Naive thymus-derived CD4-positive, alpha-beta T cell (primary cell): ENCODE results near the gene WSCD2. TPM values are rescaled to one million over a fixed set of nuclear protein-coding genes. Genes with fewer than 3 reads are reported as not detected.
A peak's percentile ranks its signal among the peaks of the same experiment; 100 is the strongest.

Experiments
- ATAC-seq: fragments of 150-1000 bp; cut with Tn5 transposase; 2 replicates; pipeline ENCODE4 v1.10.0; 2021; ENCODE audit warnings: mild to moderate bottlenecking, moderate library complexity
- CTCF ChIA-PET: fragments of 350-600 bp; sonication (Branson Sonifier 250); formaldehyde crosslinking; loops from one replicate; lab custom pipeline; 2021; ENCODE audit warnings: antibody characterized with exemption; lab: Charles Lee
- POLR2A ChIA-PET: fragments of 350-600 bp; sonication (Branson Sonifier 250); formaldehyde crosslinking; loops from one replicate; lab custom pipeline; 2021; ENCODE audit warnings: antibody characterized with exemption, inconsistent platforms; lab: Charles Lee
- DNase-seq, 9 donors: peaks; one replicate each; pipeline versions ENCODE4 v3.0.0 to v3.0.0-alpha.2; 2020 to 2022; ENCODE audit warnings: mixed read lengths in 1 of 9
- H3K27ac ChIP-seq: one replicate; pipeline ENCODE4 v1.7.0; 2013; ENCODE audit warnings: mild to moderate bottlenecking, low read depth, low read length, moderate library complexity
- H3K27me3 ChIP-seq, 2 donors: one replicate each; pipeline ENCODE4 v1.7.0; 2013; ENCODE audit warnings: low read length in 2 of 2, mild to moderate bottlenecking in 2 of 2, moderate library complexity in 2 of 2; ENCODE audit not compliant: control insufficient read depth in 2 of 2, insufficient read depth in 2 of 2
- H3K36me3 ChIP-seq, 3 experiments: 1 replicate in 2 of 3; 2 replicates in 1 of 3; pipeline ENCODE4 v1.7.0; 2013; ENCODE audit warnings: low read length in 3 of 3, mild to moderate bottlenecking in 3 of 3, moderate library complexity in 1 of 3; ENCODE audit not compliant: insufficient read depth in 3 of 3, control insufficient read depth in 2 of 3
- H3K4me1 ChIP-seq, 2 donors: one replicate each; pipeline ENCODE4 v1.7.0; 2013; ENCODE audit warnings: low read length in 2 of 2, mild to moderate bottlenecking in 2 of 2, moderate library complexity in 1 of 2; ENCODE audit not compliant: control insufficient read depth in 2 of 2, insufficient read depth in 2 of 2
- H3K4me3 ChIP-seq: 2 replicates; pipeline ENCODE4 v1.7.0; 2013; ENCODE audit warnings: mild to moderate bottlenecking, low read length
- H3K9me3 ChIP-seq, 3 experiments: 1 replicate in 2 of 3; 2 replicates in 1 of 3; pipeline ENCODE4 v1.7.0; 2013; ENCODE audit warnings: low read length in 3 of 3; ENCODE audit not compliant: control insufficient read depth in 2 of 3
- H3K27ac Mint-ChIP-seq, 9 donors: one replicate each; pipeline ENCODE4 v1.8.0; 2020 to 2022; ENCODE audit warnings: mixed read lengths in 9 of 9, mild to moderate bottlenecking in 8 of 9, moderate library complexity in 5 of 9, inconsistent platforms in 2 of 9
- H3K27me3 Mint-ChIP-seq, 5 donors: one replicate each; pipeline ENCODE4 v1.8.0; 2021 to 2022; ENCODE audit warnings: mixed read lengths in 5 of 5, mild to moderate bottlenecking in 1 of 5
- H3K36me3 Mint-ChIP-seq, 5 donors: one replicate each; pipeline ENCODE4 v1.8.0; 2020 to 2022; ENCODE audit warnings: mixed read lengths in 5 of 5, mild to moderate bottlenecking in 3 of 5, inconsistent platforms in 1 of 5
- H3K4me1 Mint-ChIP-seq, 7 donors: one replicate each; pipeline ENCODE4 v1.8.0; 2020 to 2022; ENCODE audit warnings: mixed read lengths in 7 of 7, mild to moderate bottlenecking in 3 of 7, inconsistent platforms in 1 of 7
- H3K4me3 Mint-ChIP-seq, 10 donors: one replicate each; pipeline ENCODE4 v1.8.0; 2020 to 2022; ENCODE audit warnings: mild to moderate bottlenecking in 10 of 10, mixed read lengths in 10 of 10, moderate library complexity in 6 of 10, inconsistent platforms in 2 of 10
- H3K9me3 Mint-ChIP-seq, 11 donors: one replicate each; pipeline ENCODE4 v1.8.0; 2020 to 2022; ENCODE audit warnings: mixed read lengths in 11 of 11, mild to moderate bottlenecking in 4 of 11, inconsistent platforms in 1 of 11, moderate library complexity in 1 of 11
- intact Hi-C, 2 donors: fragments of 100-400 bp; cut with micrococcal nuclease; formaldehyde crosslinking; loops; one replicate each; pipeline ENCODE4 v1.15.1; 2023
- polyA plus RNA-seq, 2 donors: library from polyadenylated mRNA; unstranded; fragments of 300-500 nt; fragmentation: Illumina TruSeq; gene quantifications; one replicate each; pipeline ENCODE4 v1.2.3, GENCODE V29; 2021
- total RNA-seq, 6 experiments: library from RNA in 5 of 6; stranded (reverse) in 5 of 6; gene quantifications; 1 replicate in 5 of 6; 2 replicates in 1 of 6; pipeline ENCODE4 v1.2.3 and lab custom pipeline; 2021 to 2026

Gene WSCD2
- total and polyA plus RNA-seq, 7 experiments from 2014 or later: not detected

DNA sequence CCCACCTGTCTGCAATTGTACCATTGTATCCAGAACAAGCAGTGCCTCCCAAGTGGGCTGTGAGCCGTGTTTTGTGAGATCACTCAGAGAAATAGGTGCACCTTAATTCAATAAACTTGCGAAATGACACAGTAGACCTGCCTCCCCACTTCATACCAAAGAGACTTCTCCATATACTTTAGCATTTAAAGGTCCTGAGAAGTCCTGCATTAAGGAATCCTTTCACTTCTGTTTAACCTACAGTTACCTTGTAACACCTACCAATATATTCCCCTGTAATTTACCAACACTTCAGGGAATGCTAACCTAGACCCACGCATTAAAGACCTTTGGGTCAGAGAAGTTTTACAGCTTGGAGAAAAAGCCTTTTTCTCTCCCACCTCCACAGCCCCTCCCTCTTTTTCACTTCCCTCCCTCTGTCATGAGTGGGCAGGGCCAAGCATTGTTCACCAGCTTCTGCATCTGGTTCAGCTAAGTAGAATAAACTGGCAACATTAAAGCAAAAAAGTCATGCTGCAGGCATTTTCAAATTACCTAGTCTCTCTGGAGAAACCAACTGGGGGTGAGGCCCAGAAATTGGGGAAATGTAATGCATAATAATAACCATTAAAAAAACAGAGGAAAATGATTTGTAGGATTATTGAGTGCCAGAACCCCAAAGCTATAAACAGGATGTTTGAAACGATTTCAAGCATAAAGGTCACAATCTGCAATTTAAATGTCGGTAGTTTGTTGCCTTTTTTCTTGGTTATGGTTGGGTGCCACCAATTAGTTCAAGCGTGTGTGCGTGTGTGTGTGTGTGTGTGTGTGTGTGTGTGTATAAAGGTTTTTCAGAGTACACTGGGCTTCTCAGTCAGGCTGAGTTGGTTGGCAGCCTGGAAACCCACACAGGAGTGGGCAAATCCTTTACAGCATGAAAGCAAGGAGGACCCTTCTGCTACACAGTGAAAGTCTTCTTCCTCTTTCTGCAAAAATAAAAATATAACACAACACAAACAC, 13.7 kb upstream of the WSCD2 start:
- no peak overlapping the region for H3K4me3 ChIP-seq
- Mint-ChIP-seq H3K27me3 (peaks cover 6 to 41% (median 28%) of the 10 kb centered on the region in 5 donors), H3K27ac (no peak overlapping the region), H3K9me3 (peaks cover 0 to 8% (median 2%) of the 10 kb centered on the region in 11 donors), H3K4me3 (no peak overlapping the region), H3K4me1 (peaks cover 0 to 9% (median 3%) of the 10 kb centered on the region in 7 donors), H3K36me3 (peaks cover 0 to 3% (median 0%) of the 10 kb centered on the region in 5 donors)
- ATAC-seq (no peak), DNase-seq (no peak)
- ChIA-PET CTCF (no interaction called here), POLR2A (no interaction called here)
- H3K36me3 ChIP-seq: no peaks in the 10 kb centered on the region
- intact Hi-C loops: no loop called here
- no peak overlapping the region for H3K27ac ChIP-seq
- no peaks in the 10 kb centered on the region for H3K4me1 ChIP-seq
- no peaks in the 10 kb centered on the region for H3K27me3 ChIP-seq
- no peaks in the 10 kb centered on the region for H3K9me3 ChIP-seq

DNA sequence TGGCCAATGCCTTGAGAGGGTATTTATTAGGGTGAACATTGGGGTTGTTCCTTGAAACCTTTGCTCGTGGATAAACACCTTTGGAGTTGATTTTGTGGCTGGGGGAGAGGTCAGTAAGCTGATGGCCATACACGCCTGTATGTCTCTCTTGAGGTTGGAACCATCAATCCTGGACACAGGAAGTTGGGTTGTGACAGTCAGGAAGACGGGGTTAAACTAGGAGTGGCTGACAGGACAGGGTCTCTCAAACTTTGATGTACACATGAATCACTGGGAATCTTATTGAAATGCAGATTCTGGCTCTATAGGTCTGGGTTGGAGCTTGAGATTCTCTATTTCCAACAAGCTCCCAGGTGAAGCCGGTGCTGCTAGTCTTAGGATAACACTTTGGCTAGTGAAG, 12.8 kb upstream of the WSCD2 start:
- intact Hi-C loops: no loop called here
- Mint-ChIP-seq H3K27ac (no peak overlapping the region), H3K9me3 (peaks cover 0 to 10% (median 4%) of the 10 kb centered on the region in 11 donors), H3K27me3 (peaks cover 6 to 41% (median 25%) of the 10 kb centered on the region in 5 donors), H3K4me1 (peaks cover 0 to 9% (median 3%) of the 10 kb centered on the region in 7 donors), H3K4me3 (no peak overlapping the region), H3K36me3 (peaks cover 0 to 5% (median 0%) of the 10 kb centered on the region in 5 donors)
- ATAC-seq: no peak
- H3K36me3 ChIP-seq: no peaks in the 10 kb centered on the region
- no peak overlapping the region for H3K4me3 ChIP-seq
- CTCF ChIA-PET: no interaction called here
- no peak for DNase-seq
- H3K9me3 ChIP-seq: no peaks in the 10 kb centered on the region
- no peaks in the 10 kb centered on the region for H3K27me3 ChIP-seq
- no peak overlapping the region for H3K27ac ChIP-seq
- no peaks in the 10 kb centered on the region for H3K4me1 ChIP-seq
- POLR2A ChIA-PET: no interaction called here

DNA sequence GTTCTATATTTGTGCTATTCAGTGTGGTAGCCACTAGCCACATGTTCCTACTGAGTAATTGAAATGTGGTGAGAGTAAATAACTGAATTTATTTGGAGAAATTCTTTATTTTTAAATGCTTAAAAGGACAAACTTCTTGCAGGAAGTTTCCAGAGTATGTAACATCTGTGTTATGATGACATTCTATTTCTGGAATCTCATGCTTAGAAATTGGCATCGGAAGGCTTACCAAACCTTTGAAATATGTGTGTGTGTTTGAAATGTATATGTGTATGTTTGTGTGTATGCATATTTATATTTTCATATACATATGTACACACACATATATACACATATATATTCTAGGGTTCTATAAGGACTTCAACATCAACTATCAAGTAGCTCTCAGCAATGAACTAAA, 12.4 kb upstream of the WSCD2 start:
- Histone ChIP-seq H3K9me3 (no peaks in the 10 kb centered on the region), H3K27me3 (no peaks in the 10 kb centered on the region), H3K4me3 (no peak overlapping the region), H3K36me3 (no peaks in the 10 kb centered on the region), H3K4me1 (no peaks in the 10 kb centered on the region), H3K27ac (no peak overlapping the region)
- Mint-ChIP-seq H3K27me3 (peaks cover 6 to 43% (median 25%) of the 10 kb centered on the region in 5 donors), H3K4me1 (peaks cover 0 to 9% (median 3%) of the 10 kb centered on the region in 7 donors), H3K4me3 (no peak overlapping the region), H3K36me3 (peaks cover 0 to 5% (median 0%) of the 10 kb centered on the region in 5 donors), H3K27ac (no peak overlapping the region), H3K9me3 (peaks cover 0 to 10% (median 4%) of the 10 kb centered on the region in 11 donors)
- POLR2A ChIA-PET: no interaction called here
- DNase-seq (no peak), ATAC-seq (no peak)
- CTCF ChIA-PET: no interaction called here
- intact Hi-C loops: no loop called here

DNA sequence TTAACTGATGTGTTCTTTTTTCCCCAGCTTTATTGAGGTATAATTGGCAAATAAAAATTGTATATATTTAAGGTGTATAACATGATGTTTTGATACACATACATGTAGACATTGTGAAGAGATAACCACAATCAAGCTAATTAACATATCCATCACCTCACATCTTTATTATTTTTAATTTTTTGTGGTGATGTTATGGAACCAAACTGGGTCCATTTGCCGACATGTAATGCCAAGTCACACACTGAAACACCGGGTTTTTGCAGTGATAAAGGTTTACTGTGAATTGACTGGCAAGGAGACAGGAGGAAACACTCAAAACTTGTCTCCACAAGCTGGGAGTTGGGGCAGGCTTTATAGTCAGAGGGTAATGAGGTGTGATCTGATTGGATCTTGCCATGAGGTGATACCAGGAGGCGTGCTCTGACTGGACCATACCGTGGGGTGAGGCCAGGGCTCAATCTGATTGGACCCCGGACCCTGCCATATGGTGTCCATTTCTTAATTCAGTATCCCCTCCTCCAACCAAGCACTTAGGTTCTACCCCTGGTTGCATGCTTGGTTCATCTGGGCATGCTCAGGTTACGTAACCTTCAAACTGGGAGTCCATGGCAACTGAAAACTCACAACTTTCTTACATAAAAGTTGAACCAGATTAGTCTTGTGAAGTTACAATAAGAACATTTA, 11.8 kb upstream of the WSCD2 start:
- intact Hi-C loops: no loop called here
- no peaks in the 10 kb centered on the region for H3K27me3 ChIP-seq
- H3K4me3 ChIP-seq: no peak overlapping the region
- ChIA-PET POLR2A (no interaction called here), CTCF (no interaction called here)
- H3K27ac ChIP-seq: no peak overlapping the region
- peaks cover 0 to 14% (median 4%) of the 10 kb centered on the region in 11 donors for H3K9me3 Mint-ChIP-seq
- H3K4me3 Mint-ChIP-seq: no peak overlapping the region
- H3K36me3 Mint-ChIP-seq: peaks cover 0 to 5% (median 0%) of the 10 kb centered on the region in 5 donors
- no peak for DNase-seq
- ATAC-seq: no peak
- H3K27me3 Mint-ChIP-seq: peaks cover 6 to 37% (median 22%) of the 10 kb centered on the region in 5 donors
- peaks cover 0 to 9% (median 3%) of the 10 kb centered on the region in 7 donors for H3K4me1 Mint-ChIP-seq
- no peak overlapping the region for H3K27ac Mint-ChIP-seq
- no peaks in the 10 kb centered on the region for H3K36me3 ChIP-seq
- no peaks in the 10 kb centered on the region for H3K9me3 ChIP-seq
- H3K4me1 ChIP-seq: no peaks in the 10 kb centered on the region

DNA sequence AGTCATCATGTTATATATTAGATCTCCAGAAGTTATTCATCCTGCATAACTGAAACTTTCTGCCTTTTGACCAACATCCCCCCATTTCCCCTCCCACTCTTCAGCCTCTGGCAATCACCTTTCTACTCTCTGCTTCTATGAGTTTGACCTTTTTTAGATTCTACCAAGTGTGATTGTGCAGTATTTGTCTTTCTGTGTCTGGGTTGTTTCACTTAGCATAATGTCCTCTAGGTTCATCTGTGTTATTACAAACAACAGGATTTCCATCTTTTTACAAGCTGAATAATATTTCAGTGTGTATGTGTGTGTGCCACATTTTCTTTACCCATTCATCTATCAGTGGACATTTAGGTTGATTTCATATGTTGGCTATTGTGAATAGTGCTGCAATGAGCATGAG, 11.2 kb upstream of the WSCD2 start:
- H3K4me1 ChIP-seq: no peaks in the 10 kb centered on the region
- peaks cover 0 to 9% (median 3%) of the 10 kb centered on the region in 7 donors for H3K4me1 Mint-ChIP-seq

DNA sequence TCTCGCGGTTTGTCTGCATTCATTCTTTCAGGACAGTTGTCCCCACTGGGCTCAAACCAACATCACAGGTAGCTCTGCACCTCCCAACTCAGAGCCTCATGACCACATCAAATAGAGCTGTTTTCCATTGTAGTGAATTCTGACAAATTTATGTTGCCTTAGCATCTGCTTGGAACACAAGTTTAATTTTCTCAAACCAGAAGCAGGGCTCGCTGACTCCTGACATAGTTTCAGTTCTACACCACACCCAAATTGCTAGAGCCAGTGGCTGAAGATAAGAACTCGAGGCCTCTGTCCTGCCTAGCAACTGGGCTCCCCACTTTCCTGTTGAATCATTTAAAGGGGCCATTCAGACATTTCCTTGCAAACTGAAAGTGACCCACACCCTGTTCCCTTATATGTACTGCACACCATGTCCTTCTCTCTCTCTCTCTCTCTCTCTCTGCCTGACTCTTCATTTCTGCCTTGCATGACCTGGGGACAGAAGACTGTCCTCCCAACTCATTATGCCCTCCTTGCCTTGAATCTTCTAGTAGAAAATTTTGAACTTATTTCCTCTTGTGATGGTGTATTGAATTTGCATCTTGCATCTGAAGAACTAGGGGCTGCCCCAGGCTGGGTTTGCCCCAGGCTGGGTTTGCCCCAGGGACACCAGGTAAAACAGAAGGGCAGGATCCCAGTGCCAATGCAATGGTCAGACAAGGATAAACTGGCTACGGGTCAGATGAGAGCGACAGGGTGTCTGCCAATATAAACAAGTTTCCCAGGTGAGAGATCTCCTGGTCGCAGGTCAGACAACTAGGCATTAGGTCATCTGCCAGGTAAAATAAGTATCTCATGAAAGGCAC, 9.7 kb upstream of the WSCD2 start:
- Histone ChIP-seq H3K4me3 (no peak overlapping the region), H3K27ac (no peak overlapping the region), H3K27me3 (no peaks in the 10 kb centered on the region), H3K9me3 (no peaks in the 10 kb centered on the region), H3K36me3 (no peaks in the 10 kb centered on the region), H3K4me1 (no peaks in the 10 kb centered on the region)
- no peak for DNase-seq
- Mint-ChIP-seq H3K27ac (no peak overlapping the region), H3K27me3 (peaks cover 6 to 40% (median 32%) of the 10 kb centered on the region in 5 donors), H3K4me1 (peaks cover 0 to 9% (median 3%) of the 10 kb centered on the region in 7 donors), H3K36me3 (peaks cover 0 to 5% (median 0%) of the 10 kb centered on the region in 5 donors), H3K9me3 (peaks cover 3 to 20% (median 6%) of the 10 kb centered on the region in 11 donors), H3K4me3 (no peak overlapping the region)
- intact Hi-C loops: no loop called here
- peak; percentile 63 for ATAC-seq
- ChIA-PET CTCF (no interaction called here), POLR2A (no interaction called here)

More for the DNA sequence above, 11.2 kb upstream of the WSCD2 start:
- H3K9me3 ChIP-seq: no peaks in the 10 kb centered on the region
- H3K27me3 ChIP-seq: no peaks in the 10 kb centered on the region
- no peak for ATAC-seq
- no peaks in the 10 kb centered on the region for H3K36me3 ChIP-seq
- intact Hi-C loops: no loop called here
- H3K27ac ChIP-seq: no peak overlapping the region
- POLR2A ChIA-PET: no interaction called here
- DNase-seq: no peak
- no peak overlapping the region for H3K4me3 ChIP-seq
- Mint-ChIP-seq H3K36me3 (peaks cover 0 to 5% (median 0%) of the 10 kb centered on the region in 5 donors), H3K27ac (no peak overlapping the region), H3K4me3 (no peak overlapping the region), H3K27me3 (peaks cover 6 to 40% (median 23%) of the 10 kb centered on the region in 5 donors), H3K9me3 (peaks cover 3 to 20% (median 6%) of the 10 kb centered on the region in 11 donors)
- CTCF ChIA-PET: no interaction called here
